ELF-1 (cell line): ENCODE data around the gene RAB8B.

Experiments used
- DNase-seq: peaks from one replicate; pipeline ENCODE4 v3.0.0-alpha.2; 2016; ENCODE audit warnings: low read depth, low spot score

Gene RAB8B

GRCh38 chr15:63274427-63274826 lies 85.0 kb downstream of the RAB8B start:
- peak; percentile 24 for DNase-seq

DNA sequence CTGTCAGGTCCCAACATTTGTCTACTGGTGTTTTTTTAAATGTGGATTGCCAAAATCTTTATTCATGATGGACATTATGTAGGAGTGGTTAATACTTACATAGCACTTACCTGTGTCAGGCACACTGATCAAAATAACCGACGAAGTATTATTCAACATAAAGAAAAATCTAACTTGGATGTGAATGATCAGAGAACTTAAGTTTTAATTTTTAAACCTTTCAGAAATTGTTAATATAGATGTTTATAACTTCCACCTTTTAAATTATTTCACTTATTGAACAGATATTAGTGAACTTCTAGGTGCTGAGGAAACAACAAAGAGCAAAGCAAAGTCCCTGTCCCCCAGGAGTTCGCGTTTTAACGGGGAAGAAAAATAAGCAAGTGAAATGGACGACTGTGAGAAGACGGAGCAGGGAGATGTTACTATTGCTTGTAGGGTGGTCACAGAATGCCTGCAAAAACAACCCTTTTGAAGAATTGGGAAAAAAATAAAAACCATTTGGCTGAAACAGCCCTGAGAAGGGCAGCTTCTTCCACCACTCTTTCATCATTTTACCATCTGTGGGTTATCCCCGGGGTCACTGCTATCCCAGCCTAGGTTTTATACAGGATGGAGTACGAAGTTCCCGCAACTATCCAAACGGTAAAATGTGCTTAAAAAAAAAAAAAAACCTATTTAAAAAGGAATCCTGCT lies 87.1 kb downstream of the RAB8B start:
- no peak for DNase-seq

DNA sequence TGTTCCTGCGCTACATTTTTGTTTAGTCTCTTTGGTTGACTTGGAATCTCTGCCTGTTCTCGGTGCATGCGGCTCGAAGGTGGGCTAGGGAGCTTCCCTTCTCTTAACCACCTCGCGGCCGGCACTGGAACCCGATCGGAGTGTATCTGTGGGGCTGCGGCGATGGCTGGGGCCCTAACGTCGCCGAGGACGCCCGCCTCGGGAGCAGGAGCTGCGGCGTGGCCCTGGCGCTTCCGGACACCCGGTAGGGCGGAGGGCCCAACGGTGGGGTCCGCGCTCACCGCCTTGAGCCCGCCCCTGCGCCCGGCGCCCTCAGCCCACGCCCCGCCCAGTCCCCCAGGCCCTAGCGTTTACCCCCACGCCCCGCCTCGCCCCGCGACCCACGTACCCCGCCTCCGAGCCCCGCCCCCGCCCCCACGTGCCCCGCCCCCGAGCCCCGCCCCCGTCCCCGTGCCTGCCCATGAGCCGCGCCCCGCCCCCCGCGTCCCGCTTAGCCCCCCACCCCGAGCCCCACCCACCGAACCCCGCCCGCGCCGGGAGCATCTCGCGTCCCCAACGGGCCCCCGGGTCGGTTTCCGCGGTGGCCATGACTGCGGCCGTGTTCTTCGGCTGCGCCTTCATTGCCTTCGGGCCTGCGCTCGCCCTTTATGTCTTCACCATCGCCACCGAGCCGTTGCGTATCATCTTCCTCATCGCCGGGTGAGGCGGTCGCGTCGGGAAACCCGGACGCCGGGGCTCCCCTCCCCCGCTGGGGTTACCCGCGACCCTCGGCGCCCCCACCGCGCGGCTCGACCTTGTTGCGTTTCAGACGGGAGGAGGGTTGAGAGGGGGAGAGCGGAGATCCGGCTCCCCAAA lies 87.9 kb downstream of the RAB8B start, which contains the start of gene APH1B:
APH1B (plus strand) TSS at position 568 of the 855 bp plus-strand sequence; CDS start at position 587, 19 bp downstream.
- peak; percentile 74 for DNase-seq

- no peak for DNase-seq
Observed at GRCh38 chr15:63277893-63278456, 88.6 kb downstream of the RAB8B start.

- no peak for DNase-seq
Observed at GRCh38 chr15:63283126-63283525, 93.7 kb downstream of the RAB8B start.

DNA sequence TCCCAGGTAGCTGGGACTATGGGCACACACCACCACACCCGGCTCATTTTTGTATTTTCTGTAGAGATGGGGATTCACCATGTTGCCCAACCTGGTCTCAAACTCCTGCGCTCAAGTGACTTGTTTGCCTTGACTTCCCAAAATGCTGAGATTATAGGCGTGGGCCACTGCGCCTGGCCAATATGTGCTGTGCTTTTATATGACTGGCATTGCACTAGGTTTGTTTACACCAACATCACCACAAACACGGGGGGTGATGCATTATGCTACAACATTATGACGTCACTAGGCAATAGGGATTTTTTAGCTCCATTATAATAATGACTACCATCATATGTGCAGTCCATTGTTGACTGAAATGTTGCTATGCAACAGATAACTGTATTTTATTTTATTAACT lies 94.9 kb downstream of the RAB8B start:
- no peak for DNase-seq

DNA sequence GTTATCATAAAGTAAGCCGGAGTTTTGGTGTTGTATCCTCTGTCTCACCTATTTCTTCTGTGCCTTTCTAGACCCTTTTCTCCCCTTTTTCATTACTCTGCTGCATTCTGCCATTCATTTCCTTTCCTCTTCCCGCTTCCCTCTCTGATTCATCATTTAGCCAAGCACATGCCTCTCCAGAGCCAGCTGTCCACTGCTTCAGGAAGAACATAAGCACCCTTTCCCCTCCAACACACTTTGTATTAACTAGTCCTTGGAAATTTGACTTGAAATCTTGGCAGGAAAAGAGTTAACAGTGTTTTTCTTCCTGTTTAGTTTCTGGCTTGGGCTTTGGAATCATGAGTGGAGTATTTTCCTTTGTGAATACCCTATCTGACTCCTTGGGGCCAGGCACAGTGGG lies 97.7 kb downstream of the RAB8B start:
- DNase-seq = no peak

GRCh38 chr15:63288342-63288741 lies 98.9 kb downstream of the RAB8B start:
- DNase-seq = no peak

DNA sequence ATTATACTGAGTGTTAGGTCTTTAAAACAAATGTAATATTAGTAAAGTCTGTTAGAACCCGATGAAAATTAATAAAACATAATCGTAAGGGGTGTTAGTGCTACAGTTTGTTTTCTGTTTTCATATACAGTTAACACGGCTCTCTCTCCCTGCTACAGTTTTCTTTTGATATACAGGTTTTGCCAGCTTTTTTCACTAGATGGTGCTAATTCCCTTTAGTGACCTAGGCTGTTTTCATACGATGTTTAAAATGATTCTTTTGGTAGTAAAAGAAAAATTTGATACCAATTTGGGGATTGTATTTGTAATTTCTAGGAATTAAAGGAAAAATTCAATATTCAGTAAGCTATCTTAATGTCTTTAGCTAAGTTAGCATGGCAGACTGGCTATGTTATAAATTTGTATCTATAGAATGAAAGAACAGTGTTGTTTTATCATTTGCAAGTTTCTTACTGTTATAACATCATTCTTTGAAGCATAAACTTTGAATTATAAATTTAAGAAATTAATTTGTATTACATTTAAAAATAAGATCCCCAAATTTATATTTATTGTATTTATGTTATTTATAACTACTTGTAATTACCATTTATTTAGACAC lies 99.5 kb downstream of the RAB8B start:
- no peak for DNase-seq

GRCh38 chr15:63291507-63291906 lies 102.1 kb downstream of the RAB8B start:
- DNase-seq = no peak

GRCh38 chr15:63292241-63292640 lies 102.8 kb downstream of the RAB8B start:
- DNase-seq = no peak

- no peak for DNase-seq
Observed at GRCh38 chr15:63292771-63293170, 103.4 kb downstream of the RAB8B start.

DNA sequence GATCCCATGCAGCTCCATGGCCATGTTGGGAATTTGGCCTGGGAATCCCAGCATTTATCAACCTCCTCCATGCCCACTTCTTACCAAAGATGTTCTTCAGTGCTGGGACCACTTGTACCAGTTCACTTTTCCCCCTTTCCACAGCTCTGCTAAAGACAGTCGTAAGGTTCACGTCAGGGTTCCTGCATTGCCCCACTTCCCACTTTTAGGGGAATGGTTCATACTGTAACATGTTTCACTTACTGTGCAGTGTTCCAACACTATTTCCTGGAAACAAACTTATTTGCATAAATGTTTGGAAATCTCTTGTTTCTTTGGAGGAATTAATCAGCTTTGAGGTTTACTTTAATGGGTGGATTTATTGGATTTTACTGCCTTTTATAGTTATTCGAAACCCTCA lies 105.0 kb downstream of the RAB8B start:
- no peak for DNase-seq

DNA sequence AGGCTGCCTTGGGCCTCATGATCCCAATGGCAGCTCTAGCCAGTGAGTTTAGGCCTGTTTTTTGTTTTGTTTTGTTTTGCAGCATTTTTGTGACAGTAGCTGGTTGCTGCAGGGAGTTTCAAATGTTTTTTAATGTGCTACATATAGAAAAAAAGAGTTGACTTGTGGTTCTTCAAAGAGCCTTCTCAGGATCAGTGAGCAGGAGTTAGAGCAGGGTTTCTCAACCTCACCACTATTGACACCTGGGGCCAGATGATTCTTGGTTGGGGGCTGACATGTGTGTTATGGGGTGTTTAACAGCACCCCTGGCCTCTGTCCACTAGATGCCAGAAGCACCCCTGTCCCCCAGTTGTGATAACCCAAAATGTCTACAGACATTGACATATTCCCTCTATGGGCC lies 105.9 kb downstream of the RAB8B start:
- no peak for DNase-seq

DNA sequence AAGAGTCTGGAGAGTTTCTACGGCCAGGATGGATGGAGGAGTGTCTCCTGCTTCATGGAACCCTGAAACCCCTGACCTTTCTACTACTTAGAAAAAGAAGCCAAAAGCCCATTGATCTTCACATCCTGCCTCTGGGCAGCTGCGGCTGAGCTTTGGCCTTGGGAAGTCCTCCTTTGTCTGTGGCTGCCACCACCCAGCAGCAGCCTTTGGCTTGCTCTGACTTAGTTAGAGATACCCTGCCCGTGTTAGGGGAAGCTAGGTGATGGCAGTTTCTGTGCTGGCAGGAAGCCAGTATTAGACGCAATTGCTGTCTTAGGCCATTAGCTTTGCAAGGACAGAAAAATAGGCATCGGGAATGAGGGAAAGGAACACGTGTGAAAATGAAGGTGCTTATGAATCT lies 106.8 kb downstream of the RAB8B start:
- DNase-seq = no peak

DNA sequence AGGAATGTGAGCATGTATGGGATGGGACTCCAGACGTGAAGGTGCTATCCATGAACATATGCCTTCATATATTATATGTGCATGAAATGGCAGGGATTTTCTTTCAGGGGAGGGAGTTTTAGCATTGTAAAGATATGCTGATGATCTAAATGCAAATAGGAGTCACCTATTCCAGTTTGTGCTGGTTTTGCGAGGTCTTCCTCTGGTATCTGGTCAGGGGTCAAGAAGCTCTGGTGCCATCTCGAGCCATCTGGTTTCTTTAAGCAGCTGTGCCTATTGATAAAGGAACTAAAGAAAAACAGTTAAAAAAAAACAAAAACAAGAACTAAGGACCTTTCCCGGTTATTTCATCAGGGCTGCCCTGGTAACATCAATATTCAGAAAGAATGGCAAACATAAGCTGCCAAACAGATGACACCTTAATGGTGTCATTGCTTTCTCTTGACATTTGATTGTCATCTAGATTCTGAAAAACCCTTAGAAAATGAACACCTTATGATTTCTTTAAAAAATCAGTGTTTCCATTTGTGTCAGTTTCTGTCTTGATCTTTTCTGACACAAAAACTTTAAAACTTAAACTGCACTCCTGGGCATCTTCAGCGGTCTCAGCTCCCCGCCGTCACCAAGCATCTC lies 110.7 kb downstream of the RAB8B start:
- no peak for DNase-seq

DNA sequence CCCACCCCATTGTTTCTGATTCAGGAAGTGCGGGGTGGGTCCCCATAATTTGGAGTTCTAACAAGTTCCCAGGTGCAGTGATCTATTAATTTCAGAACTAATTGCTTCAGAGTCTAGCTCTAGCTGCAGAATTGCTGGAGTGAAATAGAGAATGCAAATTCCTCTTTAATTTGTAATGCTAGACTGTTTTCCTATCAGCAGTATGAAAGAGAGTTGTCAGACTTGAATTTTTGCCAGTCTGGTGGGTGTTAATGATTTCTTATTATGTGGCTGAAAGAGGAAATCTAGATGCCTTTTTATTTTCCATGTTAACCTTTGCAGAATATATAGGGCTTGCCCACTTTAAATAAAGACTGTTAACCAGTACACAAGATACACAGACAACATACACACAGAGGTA lies 111.7 kb downstream of the RAB8B start:
- no peak for DNase-seq

GRCh38 chr15:63305260-63305659 lies 115.9 kb downstream of the RAB8B start:
- DNase-seq = no peak

- no peak for DNase-seq
Observed at GRCh38 chr15:63306492-63307073, 117.2 kb downstream of the RAB8B start.

GRCh38 chr15:63308491-63308890 lies 119.1 kb downstream of the RAB8B start:
- DNase-seq = peak; percentile 26

DNA sequence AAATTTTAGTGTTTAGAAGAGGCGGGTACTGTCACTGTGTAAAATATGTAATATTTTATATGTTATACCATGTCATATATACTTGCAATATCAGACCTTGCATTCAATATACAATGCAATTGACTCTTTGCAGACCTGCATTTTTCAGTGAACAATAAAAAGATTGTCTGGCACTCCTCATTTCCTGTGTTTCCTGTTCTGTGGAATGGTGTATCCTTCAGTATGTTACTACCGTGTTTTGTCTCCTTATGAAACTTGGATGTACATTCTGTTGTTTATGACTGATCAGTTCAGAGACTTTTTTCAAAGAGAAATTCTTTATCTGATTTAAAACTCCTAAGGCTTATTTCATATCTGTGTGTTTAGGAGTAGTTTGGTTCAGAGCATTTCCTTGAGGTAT lies 119.5 kb downstream of the RAB8B start:
- DNase-seq = no peak
